Ovary (tissue), 9 donors: ENCODE data around the gene SNAP47. TPM values are rescaled to one million over a fixed set of nuclear protein-coding genes. Genes with fewer than 3 reads are reported as not detected.
A peak's percentile ranks its signal among the peaks of the same experiment; 100 is the strongest.

Source experiments
- DNase-seq, 5 donors: peaks; one replicate each; pipeline ENCODE4 v3.0.0-alpha.2; 2019 to 2020
- H3K27ac ChIP-seq, 2 donors: fragments of 200-600 bp; one replicate each; pipeline versions ENCODE4 v1.5.1 to v1.8.0; 2019 to 2022
- H3K27me3 ChIP-seq: fragments of 200-600 bp; one replicate; pipeline ENCODE4 v1.8.0; 2022
- H3K36me3 ChIP-seq: fragments of 200-600 bp; sonication (generic); one replicate; pipeline ENCODE4 v1.5.1; 2019
- H3K4me1 ChIP-seq: one replicate; pipeline ENCODE4 v1.8.1; 2013; ENCODE audit warnings: mild to moderate bottlenecking, moderate library complexity; ENCODE audit not compliant: insufficient read depth
- H3K4me3 ChIP-seq: fragments of 200-600 bp; sonication (generic); one replicate; pipeline ENCODE4 v1.5.1; 2017
- H3K9me3 ChIP-seq, 2 donors: fragments of 200-600 bp in 1 of 2; sonication (generic) in 1 of 2; one replicate each; pipeline versions ENCODE4 v1.5.1 to v1.8.1; 2013 to 2019; ENCODE audit warnings: mild to moderate bottlenecking in 1 of 2, moderate library complexity in 1 of 2
- EP300 ChIP-seq: sonication (generic); formaldehyde crosslinking; IDR thresholded peaks from one replicate; pipeline ENCODE4 v1.6.1; 2017; ENCODE audit warnings: antibody characterized with exemption
- POLR2A ChIP-seq: fragments of 450-650 bp; IDR thresholded peaks from one replicate; pipeline ENCODE4 v1.6.1; 2017; ENCODE audit warnings: antibody characterized with exemption, mild to moderate bottlenecking, moderate library complexity
- WGBS, 3 donors: extraction: QIAGEN DNeasy Blood & Tissue Kit in 1 of 3; methylation state at CpG; one replicate each; pipeline versions ENCODE4 v1.1.5 to v1.1.7; 2013 to 2017; 5-methylcytosine and 5-hydroxymethylcytosine counted together
- intact Hi-C, 4 donors: fragments of 100-400 bp; cut with DNase I; formaldehyde crosslinking; loops; one replicate each; pipeline versions ENCODE4 v1.11.0 to v1.15.1; 2022 to 2023
- polyA plus RNA-seq, 2 donors: library from polyadenylated mRNA; stranded (reverse); fragments of 200-250 nt in 1 of 2; fragments of 350-450 nt in 1 of 2; fragmentation: Illumina TruSeq in 1 of 2; extraction: RNeasy Lipid Tissue Mini Kit (QIAGEN cat#74804) in 1 of 2; gene quantifications; one replicate each; pipeline ENCODE4 v1.2.3, GENCODE V29; 2013 to 2014
- total RNA-seq, 7 donors: library from RNA; depleted of rRNA in 2 of 7; stranded (reverse); fragments of >200 nt in 2 of 7; fragmentation: NEBNext Ultra II Directional in 3 of 7; extraction: Animal tissue kit (Norgen Biotek cat#: 25700) in 3 of 7; gene quantifications; one replicate each; pipeline versions ENCODE4 v1.1.0 to v1.2.4, GENCODE V29; 2016 to 2023
- TF ChIP-seq, protein P1 (sequence below), 3 donors: fragments of 450-650 bp in 2 of 3; fragments of 200-600 bp in 1 of 3; IDR thresholded peaks; one replicate each; pipeline versions ENCODE4 v1.5.1 to v1.8.0; 2016 to 2022; ENCODE audit warnings: antibody characterized with exemption in 3 of 3, mild to moderate bottlenecking in 1 of 3
- donor health status: DM: no; HTN: no; CAD: no; lungs with moderate emphysema.
- donor health status: DM: no; HTN: no; CAD: no.
- donor health status: Bipolar disorder and iron deficiency.
- donor health status: DM: yes; HTN: yes; CAD: no.
- donor health status: DM: no; HTN: no; CAD: no.
- donor health status: DM: yes; HTN: yes; CAD: no.

SNAP47 gene
- total and polyA plus RNA-seq, 9 donors, result 43.5 to 135 (median 83.9) TPM

DNA sequence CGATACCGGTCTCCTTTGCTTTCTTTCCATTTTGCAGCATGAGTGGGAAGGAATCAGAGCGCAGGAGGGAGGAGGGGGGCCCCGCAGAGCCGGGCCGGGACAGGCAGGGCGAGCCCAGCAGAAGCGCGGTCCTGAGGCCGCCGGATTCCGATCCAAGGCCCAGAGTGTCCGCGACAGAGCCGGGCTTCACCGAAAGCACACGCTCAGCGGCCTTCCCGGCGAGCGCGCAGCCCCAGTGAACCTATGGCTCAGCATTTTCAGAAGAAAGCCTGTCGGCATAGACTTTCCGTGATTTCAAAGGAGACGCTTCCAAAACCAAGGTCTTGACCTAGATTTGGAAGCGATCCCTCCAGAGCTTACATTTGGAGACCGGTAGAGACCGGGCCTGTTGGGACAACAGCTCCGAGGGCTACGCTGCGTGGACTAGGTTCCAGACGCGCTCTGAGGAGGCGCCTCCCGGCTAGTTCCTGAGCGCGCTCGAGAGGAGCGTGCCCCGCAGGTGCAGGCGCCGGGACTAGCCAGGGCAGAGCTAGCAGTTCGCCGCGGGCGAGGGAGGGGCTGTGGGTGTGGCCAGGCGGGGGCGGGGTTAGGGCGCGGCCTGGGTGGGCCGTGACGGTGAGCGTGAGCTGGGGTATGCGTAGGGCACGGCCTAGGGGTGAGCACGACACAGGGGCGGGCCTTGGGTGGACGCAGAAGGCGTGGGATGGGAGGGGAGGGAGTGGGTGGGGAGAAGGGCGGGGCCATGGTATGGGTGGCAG lies 52.5 kb downstream of the SNAP47 start:
- peaks cover 17% of the 10 kb centered on the region for H3K4me1 ChIP-seq
- WGBS, 3 donors, result 0 to 1% (median 1%) methylated on average over 58 to 60 of the region's 60 CpGs
- H3K36me3 ChIP-seq, result no peaks in the 10 kb centered on the region
- H3K27ac ChIP-seq, result peak overlapping the region; percentile 17 to 76
- H3K9me3 ChIP-seq, result no peaks in the 10 kb centered on the region
- peak; percentile 80 to 89 (median 85) for DNase-seq
- no peaks in the 10 kb centered on the region for H3K27me3 ChIP-seq
- intact Hi-C loops, result loop anchor here in 1 of 4 donors (2.0 kb wide), 1 partner anchor 59 kb away; no protein-coding TSS in a partner anchor
- peak overlapping the region; percentile 41 for H3K4me3 ChIP-seq
- no peak for TF ChIP-seq EP300
- no peak for TF ChIP-seq POLR2A
- TF ChIP-seq, protein P1, sequence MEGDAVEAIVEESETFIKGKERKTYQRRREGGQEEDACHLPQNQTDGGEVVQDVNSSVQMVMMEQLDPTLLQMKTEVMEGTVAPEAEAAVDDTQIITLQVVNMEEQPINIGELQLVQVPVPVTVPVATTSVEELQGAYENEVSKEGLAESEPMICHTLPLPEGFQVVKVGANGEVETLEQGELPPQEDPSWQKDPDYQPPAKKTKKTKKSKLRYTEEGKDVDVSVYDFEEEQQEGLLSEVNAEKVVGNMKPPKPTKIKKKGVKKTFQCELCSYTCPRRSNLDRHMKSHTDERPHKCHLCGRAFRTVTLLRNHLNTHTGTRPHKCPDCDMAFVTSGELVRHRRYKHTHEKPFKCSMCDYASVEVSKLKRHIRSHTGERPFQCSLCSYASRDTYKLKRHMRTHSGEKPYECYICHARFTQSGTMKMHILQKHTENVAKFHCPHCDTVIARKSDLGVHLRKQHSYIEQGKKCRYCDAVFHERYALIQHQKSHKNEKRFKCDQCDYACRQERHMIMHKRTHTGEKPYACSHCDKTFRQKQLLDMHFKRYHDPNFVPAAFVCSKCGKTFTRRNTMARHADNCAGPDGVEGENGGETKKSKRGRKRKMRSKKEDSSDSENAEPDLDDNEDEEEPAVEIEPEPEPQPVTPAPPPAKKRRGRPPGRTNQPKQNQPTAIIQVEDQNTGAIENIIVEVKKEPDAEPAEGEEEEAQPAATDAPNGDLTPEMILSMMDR (IDR thresholded peaks at IDR 0.05), result no peak

DNA sequence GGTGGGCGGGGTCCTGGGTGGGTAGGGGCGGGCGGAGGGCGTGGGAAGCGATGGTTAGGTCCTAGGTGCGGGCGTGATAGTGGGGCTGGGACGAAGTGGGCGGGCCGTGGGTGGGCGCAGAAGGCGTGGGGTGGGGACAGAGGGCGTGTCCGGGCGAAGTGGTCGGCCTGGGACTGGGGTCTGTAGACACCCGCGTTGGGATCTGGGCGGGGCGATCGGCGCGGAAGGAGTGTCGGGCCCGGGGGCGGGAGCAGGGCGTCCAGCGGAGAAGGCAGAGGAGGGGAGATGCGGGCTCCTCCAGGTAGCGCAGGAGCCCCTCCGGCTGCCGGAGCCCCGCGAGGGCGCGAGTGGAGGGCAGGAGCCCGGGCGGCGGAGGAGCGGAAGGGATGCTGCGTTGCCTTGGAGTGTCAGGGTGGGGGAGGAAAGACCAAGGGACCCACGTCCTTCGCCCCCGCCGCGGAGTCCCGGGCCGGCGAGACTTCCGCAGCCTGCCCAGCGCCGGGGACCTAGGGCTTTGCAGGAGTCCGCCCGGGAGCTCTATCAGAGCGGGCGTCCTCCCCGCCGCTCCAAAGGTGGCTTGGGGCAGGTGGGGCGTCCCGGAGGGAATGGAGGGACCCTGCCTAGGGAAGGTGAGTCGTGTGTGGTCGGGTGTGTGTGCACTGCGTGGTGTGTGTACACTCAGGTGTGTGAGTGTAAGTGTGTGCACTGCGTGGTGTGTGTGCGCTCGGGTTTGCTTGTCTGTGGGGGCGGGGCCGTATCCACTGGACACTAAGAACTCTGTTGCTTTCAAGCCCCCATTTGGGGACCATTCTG lies 53.2 kb downstream of the SNAP47 start:
- no peaks in the 10 kb centered on the region for H3K27me3 ChIP-seq
- peak; percentile 62 to 81 (median 79) for DNase-seq
- intact Hi-C loops, result loop anchor here in 1 of 4 donors (2.0 kb wide), 1 partner anchor 60 kb away; no protein-coding TSS in a partner anchor
- TF ChIP-seq EP300, result no peak
- TF ChIP-seq, protein P1 (IDR thresholded peaks at IDR 0.05), result no peak
- TF ChIP-seq POLR2A, result no peak
- no peaks in the 10 kb centered on the region for H3K9me3 ChIP-seq
- WGBS, 3 donors, result 1 to 2% (median 2%) methylated on average over 62 to 68 of the region's 68 CpGs
- H3K4me3 ChIP-seq, result peak overlapping the region; percentile 41
- H3K27ac ChIP-seq, result peak overlapping the region in 1 of 2 donors; percentile 76
- peaks cover 19% of the 10 kb centered on the region for H3K4me1 ChIP-seq
- H3K36me3 ChIP-seq, result no peaks in the 10 kb centered on the region

DNA sequence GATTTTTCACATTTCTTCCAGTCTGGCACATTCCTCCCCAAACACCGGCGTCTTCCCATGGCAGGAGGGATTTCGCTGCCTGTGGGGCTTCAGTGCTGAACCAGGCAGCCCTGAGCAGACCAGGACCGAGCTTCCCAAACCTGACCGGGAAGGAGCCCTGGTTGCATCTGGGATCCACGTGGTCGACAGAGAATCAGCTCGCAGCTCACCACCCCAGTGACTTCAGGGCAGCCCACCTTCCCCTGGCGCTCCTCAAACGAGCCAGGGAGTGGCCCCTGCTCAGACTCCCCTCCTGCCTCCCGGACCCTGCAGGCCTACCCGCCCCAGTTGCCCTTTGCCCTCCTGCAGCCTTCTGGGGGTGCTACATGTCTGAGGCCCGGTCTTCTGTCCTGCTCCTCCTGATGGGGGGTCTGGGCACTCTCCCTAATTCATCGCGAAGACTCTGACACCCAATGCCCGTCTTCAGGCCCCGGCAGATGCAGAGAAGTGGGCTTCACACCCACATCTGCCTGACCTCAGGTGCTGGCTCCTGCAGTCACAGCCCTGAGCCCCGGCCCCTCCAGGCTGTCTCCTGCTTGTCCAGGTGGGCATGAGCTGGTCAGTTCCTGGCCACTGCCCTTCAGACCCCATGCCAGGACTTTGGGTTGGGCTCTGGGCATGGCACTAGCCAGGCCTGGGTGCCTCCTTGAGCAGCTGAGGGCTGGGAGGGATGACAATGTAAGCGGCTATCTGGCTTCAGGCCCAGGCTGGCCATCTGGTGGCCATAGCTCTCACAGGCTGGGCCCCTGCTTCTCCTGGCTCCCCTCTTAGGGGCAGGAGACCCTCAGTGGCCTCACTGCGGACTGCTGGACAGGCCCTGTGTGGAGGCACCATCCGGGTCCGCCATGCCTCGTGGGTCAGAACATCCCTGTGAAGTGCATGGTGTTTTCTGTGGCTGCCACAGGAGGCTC lies 54.1 kb downstream of the SNAP47 start:
- H3K27ac ChIP-seq, result peak overlapping the region in 1 of 2 donors; percentile 76
- H3K36me3 ChIP-seq, result no peaks in the 10 kb centered on the region
- intact Hi-C loops, result loop anchor here in 1 of 4 donors (2.0 kb wide), 1 partner anchor 61 kb away; no protein-coding TSS in a partner anchor
- no peak for TF ChIP-seq POLR2A
- TF ChIP-seq EP300, result no peak
- TF ChIP-seq, protein P1 (IDR thresholded peaks at IDR 0.05), result no peak
- 62 to 69% (median 67%) methylated on average over 23 of the region's 23 CpGs for WGBS, 3 donors
- no peaks in the 10 kb centered on the region for H3K9me3 ChIP-seq
- H3K4me3 ChIP-seq, result peak overlapping the region; percentile 41
- H3K27me3 ChIP-seq, result no peaks in the 10 kb centered on the region
- peak in 1 of 5 donors; percentile 31 for DNase-seq
- H3K4me1 ChIP-seq, result peaks cover 23% of the 10 kb centered on the region

DNA sequence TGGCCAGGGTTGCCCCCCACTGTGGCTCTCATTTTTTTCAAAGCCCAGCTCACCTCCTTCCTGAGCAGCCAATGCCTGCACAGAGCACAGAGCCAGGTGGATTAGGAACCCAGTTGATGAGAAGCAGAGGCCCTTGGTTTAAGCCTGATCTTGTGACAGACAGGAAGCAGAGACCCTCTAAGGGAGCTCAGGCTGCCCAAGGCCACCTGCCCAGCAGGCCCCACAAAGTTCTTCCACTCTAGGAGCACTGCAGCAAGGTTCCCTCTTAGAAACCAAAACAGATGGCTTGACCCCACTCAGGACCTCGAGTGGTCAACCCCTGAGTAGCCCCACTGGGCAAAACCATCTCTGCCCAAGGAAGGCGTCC lies 54.8 kb downstream of the SNAP47 start:
- H3K4me3 ChIP-seq, result no peak overlapping the region
- 93 to 98% (median 94%) methylated on average over 2 of the region's 2 CpGs for WGBS, 3 donors
- no peak for DNase-seq
- no peak for TF ChIP-seq POLR2A
- TF ChIP-seq, protein P1 (IDR thresholded peaks at IDR 0.05), result no peak
- no peak for TF ChIP-seq EP300
- intact Hi-C loops, result no loop called here
- no peaks in the 10 kb centered on the region for H3K36me3 ChIP-seq
- no peak overlapping the region for H3K27ac ChIP-seq
- H3K9me3 ChIP-seq, result no peaks in the 10 kb centered on the region
- H3K4me1 ChIP-seq, result peaks cover 28% of the 10 kb centered on the region
- H3K27me3 ChIP-seq, result no peaks in the 10 kb centered on the region
